Myocyte (in vitro differentiated cells): ENCODE data around the gene SSX4B. TPM values are rescaled to one million over a fixed set of nuclear protein-coding genes. Genes with fewer than 3 reads are reported as not detected.

Experiments used
- total RNA-seq: library from RNA; depleted of rRNA; stranded (reverse); fragments of >200 nt; gene quantifications from 2 replicates; pipeline ENCODE4 v1.2.3, GENCODE V29; 2014

SSX4B gene
- total RNA-seq, 1 donor from 2014 or later = 0.64 TPM

Other genes starting within 250 kb of the SSX4B start
- gene SSX5, start 215.2 kb downstream of the SSX4B start, total RNA-seq = not detected in 2 replicates
- gene SSX1, start 156.6 kb downstream of the SSX4B start, total RNA-seq = not detected in 2 replicates
- not detected in 2 replicates for gene SSX3, start 55.3 kb downstream of the SSX4B start, total RNA-seq
- 0.64 and 0.78 TPM in 2 replicates for gene SSX4, start 28.4 kb downstream of the SSX4B start, total RNA-seq
- gene SLC38A5, start 58.3 kb upstream of the SSX4B start, total RNA-seq = 1.8 and 2.3 TPM in 2 replicates
- gene FTSJ1, start 64.2 kb upstream of the SSX4B start, total RNA-seq = 79.5 and 90.0 TPM in 2 replicates
- 33.1 and 34.2 TPM in 2 replicates for gene PORCN, start 97.0 kb upstream of the SSX4B start, total RNA-seq
- 30.2 and 46.1 TPM in 2 replicates for gene EBP, start 109.8 kb upstream of the SSX4B start, total RNA-seq
- 8.4 and 8.6 TPM in 2 replicates for gene TBC1D25, start 127.8 kb upstream of the SSX4B start, total RNA-seq
- 57.4 and 69.8 TPM in 2 replicates for gene RBM3, start 162.5 kb upstream of the SSX4B start, total RNA-seq
- 110 and 139 TPM in 2 replicates for gene WDR13, start 185.5 kb upstream of the SSX4B start, total RNA-seq